CD4-positive, alpha-beta T cell treated with Interleukin-4 for 4 hours (primary cell): ENCODE measurements around the gene PSKH1.
A peak's percentile ranks its signal among the peaks of the same experiment; 100 is the strongest.
"Not testable (repeated sequence)": the region's sequence is repeated elsewhere in the genome, so short reads cannot be mapped to it uniquely, and the experiment has no call there.

Source experiments
- DNase-seq: peaks from one replicate; pipeline ENCODE4 v3.0.0-alpha.2; 2020

Gene PSKH1

GRCh38 chr16:67892375-67892774, 679 bp upstream of the PSKH1 start:
- DNase-seq = no peak

DNA sequence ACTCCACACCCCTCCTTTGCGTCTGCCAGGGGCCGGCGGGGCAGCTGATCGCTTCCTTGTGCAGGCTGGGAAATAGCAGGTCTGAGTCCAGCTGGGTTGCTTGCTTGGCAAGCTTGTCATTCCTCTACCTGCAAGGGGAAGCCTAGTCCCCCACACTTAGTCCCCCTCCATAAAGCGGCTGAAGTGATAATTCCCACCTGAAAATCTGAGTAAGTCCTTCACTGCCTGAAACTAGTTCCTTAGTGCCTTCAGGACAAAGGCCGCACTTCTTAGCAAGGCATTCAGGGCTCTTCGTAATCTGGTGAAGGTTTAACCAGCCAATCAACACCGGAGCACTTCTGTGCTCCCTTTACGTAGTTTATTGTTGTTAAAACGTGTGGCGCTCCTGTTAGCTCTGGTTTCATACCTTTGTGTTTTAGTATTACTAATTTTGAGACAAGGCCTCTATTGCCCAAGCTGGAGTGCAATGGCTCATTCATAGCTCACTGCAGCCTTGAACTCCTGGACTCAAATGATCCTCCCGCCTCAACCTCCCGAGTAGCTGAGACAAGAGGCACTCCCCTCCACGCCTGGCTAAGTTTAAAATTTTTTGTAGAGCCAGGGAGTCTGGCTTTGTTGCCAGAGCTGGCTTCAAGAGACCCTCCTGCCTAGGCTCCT, 817 bp downstream of the PSKH1 start:
- DNase-seq = no peak

DNA sequence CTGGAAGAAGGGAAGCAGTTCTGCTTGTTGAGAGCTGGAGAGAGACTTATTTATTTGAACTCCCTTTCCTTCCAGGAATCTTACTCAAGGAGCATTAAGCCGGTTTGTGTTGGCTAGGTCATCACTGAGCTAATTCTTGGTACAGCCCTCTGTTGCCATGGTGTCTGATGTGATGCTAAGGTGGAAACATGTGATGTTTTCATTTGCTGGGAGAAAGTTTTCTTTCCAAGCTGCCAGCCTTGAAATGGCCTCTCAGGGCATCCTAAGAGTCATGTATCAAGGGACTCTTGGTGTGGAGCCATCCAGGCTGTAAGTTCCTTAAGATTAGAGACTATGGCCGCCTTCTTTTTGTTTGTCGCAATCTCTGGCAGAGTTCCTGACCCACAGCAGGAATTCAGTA, 4.2 kb downstream of the PSKH1 start:
- DNase-seq = no peak

GRCh38 chr16:67901734-67902133, 8.7 kb downstream of the PSKH1 start:
- no peak for DNase-seq

DNA sequence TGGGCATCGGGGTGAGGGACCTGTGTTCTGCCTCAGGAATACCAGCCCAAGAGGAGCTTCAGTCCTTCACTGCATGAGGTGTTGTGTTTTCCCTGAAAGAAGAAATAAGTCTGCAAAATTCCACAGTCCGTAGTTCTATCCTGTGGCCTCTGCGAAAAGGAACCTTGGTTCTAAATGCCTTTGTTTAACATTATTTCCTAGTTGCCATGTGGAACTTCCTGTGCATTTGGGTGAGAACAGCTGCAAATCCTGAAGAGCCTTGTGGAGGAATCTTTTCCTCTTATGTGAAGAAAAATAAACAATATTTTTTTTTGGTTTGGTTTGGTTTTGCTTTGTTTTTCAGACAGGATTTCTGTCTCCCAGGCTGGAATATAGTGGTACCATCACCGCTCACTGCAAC, 9.8 kb downstream of the PSKH1 start:
- no peak for DNase-seq

DNA sequence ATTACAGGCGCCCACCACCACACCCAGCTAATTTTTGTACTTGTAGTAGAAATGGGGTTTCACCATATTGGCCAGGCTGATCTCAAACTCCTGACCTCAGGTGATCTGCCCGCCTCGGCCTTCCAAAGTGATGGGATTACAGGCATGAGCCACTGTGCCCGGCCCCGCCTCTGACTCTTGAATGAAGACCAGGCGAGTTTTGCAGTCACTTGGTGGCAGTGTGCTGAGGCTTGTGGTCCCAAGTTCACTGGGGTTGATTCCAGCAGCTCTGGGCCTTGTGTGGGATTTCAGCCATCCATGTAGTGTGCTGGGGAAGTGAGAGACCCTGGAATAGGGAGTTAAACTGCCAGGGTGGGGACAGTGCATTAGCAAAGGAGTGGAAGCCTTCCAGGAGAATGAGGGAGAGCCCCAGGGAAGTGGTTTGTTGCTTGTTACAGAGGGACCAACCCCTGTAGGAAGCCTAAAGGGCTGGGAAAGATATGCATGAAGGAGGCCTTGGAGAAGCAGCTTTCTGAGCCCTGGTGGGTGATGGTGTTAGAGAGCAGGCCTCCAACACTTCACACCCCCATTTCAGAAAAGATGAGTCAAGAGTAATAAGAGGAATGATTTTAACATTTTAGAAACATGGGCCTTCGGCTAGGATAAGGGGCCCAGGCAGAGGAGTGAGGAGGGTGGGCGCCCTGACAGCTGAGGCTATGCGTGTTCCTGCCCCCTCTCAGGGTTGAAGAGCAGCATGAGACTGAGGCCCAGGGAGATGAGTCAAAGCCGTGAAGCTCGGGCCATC, 14.5 kb downstream of the PSKH1 start:
- no peak for DNase-seq

DNA sequence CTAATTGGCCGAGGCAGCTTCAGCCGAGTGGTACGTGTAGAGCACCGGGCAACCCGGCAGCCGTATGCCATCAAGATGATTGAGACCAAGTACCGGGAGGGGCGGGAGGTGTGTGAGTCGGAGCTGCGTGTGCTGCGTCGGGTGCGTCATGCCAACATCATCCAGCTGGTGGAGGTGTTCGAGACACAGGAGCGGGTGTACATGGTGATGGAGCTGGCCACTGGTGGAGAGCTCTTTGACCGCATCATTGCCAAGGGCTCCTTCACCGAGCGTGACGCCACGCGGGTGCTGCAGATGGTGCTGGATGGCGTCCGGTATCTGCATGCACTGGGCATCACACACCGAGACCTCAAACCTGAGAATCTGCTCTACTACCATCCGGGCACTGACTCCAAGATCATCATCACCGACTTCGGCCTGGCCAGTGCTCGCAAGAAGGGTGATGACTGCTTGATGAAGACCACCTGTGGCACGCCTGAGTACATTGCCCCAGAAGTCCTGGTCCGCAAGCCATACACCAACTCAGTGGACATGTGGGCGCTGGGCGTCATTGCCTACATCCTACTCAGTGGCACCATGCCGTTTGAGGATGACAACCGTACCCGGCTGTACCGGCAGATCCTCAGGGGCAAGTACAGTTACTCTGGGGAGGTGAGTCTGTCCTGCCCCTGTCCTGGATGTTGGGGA, 16.1 kb downstream of the PSKH1 start:
- DNase-seq = no peak

- no peak for DNase-seq
Observed at GRCh38 chr16:67910158-67910557, 17.1 kb downstream of the PSKH1 start.

DNA sequence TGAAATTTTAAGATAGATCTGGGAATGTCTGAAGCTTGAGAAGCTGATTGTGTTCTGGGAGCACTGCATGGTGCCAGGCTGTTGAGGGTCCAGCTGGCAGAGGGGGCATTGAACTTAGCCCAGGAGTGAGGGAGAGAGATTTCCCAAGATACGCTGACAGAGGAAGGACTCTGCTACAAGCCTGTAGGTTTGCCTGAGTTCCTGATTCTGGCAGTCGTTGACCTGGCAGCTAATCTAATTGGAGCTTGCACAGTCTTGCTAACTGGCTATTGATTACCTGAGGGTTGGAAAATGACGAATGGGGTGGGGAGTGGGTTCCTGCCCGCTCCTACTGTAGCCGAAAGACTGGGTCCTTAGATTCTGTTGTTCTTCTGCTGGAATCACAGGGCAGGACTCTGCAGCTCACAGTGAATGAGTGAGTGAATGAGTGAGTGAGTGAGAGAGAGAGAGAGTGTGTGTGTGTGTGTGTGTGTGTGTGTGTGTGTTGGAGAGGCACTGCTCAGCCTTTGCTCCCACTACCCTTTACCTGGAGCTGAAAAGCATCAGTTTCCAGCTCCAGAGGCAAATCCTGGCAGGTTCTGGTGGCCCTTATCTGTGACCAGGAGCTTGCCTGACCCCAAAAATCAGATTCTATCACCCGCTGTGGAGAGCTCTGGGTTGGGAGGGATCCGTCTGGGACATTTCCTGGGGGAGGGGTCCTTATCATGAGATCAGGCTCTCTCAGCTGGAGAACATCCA, 21.9 kb downstream of the PSKH1 start:
- no peak for DNase-seq

DNA sequence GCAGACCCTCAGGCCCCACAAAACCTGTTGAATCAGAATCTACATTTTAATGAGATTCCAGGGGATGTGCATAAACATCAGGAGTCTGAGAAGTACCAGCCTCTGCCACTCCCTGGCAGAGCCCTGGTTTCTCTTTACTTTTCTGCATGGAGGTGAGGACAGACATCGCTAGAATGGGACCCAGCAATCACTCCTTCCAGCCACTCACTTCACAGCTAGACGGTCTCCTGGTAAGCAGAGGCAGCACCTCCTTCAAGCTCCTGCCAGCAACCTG, 22.4 kb downstream of the PSKH1 start:
- not testable (repeated sequence) for DNase-seq

GRCh38 chr16:67915831-67916723, 23.0 kb downstream of the PSKH1 start:
- no peak for DNase-seq

- DNase-seq = no peak
Observed at GRCh38 chr16:67917140-67917851, 24.2 kb downstream of the PSKH1 start.

GRCh38 chr16:67917852-67918236, 24.8 kb downstream of the PSKH1 start:
- peak; percentile 67 for DNase-seq

- no peak for DNase-seq
Observed at GRCh38 chr16:67919622-67920221, 26.7 kb downstream of the PSKH1 start.

DNA sequence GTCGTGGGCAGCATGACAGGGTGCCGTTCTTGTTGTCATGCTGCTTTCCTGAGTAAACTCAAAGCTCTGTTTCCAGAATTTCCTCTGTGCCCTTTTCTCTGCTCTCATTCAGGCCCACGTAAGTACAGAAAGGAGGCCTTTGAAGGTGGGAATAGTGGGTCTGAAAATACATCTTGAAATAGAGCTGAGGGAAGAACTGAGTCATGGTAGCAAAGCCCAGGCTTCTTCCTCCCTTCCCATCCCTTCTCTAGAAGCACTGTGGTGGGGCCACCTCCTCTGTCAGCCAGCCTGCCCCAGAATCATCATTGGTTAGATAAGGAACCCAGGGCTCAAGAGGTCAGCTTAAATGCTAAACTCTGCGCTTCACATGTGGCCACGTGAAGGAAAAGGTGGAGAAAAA, 29.2 kb downstream of the PSKH1 start:
- no peak for DNase-seq

DNA sequence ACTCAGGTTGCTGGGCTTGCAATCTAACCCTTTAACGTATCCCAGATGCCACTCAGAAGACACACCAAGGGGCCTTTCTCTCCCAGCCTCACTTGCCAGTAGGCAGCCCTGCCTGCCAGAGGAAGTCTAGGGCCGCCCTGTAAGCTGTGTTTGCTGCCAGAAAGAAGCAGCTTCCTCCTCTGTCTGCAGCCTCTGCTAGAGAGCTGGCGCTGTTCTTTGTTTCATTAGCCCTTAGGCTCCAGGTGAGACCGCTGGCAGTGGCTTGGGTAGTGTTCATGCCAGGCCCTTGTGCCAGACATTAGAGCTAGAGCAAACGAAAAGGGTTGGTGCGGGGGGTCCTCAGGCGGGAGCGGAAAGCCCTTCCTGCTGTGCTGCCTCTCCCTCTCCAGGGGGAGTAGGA, 29.7 kb downstream of the PSKH1 start:
- DNase-seq = no peak

GRCh38 chr16:67923414-67924116, 30.5 kb downstream of the PSKH1 start:
- no peak for DNase-seq

DNA sequence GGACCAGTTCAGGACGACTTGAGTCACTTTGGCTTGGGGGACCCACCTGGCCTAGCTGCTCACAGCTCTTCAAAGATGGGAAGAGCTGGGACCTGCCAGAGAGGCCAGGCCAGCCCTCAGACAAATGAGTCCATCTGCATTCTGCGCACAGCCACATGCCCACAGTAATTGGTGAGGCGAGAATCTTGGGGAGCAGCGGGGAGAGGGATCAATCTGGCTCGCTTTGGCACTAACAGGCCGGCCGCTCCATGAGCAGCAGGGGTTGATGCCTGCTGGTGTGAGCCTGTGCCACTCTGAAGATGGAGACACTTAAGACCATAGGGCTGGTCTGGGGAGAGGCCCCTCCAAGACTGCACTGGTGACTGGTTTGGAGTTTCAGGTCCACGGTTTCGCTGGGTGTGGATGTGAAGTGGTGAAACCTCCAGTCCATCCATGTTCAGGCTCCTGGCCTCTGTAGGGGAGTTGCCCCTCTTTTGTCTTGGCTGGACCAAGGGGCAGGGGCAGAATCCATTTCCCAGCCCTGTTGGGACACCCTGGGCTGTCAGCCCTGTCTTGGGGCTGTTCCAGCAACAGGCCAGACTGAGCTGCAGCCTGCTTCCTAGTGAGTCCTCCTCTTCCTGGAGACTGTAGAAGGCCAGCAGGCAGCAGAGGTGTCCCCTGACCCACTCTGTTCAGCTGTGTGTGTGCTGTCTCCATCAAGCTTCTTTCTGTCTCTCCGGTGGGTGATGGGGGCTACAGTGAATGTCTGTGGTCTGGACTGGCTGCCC, 31.3 kb downstream of the PSKH1 start:
- no peak for DNase-seq

- no peak for DNase-seq
Observed at GRCh38 chr16:67926181-67926750, 33.2 kb downstream of the PSKH1 start.
